Nephron (organoid): Measurements from ENCODE around the gene UBC.
A peak's percentile ranks its signal among the peaks of the same experiment; 100 is the strongest.

Source experiments
- H3K27ac Mint-ChIP-seq, 3 experiments: 2 replicates each; pipeline ENCODE4 v1.8.0; 2020; ENCODE audit warnings: mixed read lengths in 3 of 3, mild to moderate bottlenecking in 2 of 3, moderate library complexity in 1 of 3
- H3K27me3 Mint-ChIP-seq: 2 replicates; pipeline ENCODE4 v1.8.0; 2021; ENCODE audit warnings: low read depth, mild to moderate bottlenecking, moderate library complexity, mixed read lengths
- H3K36me3 Mint-ChIP-seq: 2 replicates; pipeline ENCODE4 v1.8.0; 2020; ENCODE audit warnings: low read depth, mixed read lengths
- H3K4me1 Mint-ChIP-seq: 2 replicates; pipeline ENCODE4 v1.8.0; 2020; ENCODE audit warnings: mixed read lengths
- H3K4me3 Mint-ChIP-seq, 3 experiments: 2 replicates each; pipeline ENCODE4 v1.8.0; 2020; ENCODE audit warnings: mild to moderate bottlenecking in 3 of 3, mixed read lengths in 3 of 3, moderate library complexity in 2 of 3
- H3K9me3 Mint-ChIP-seq: 2 replicates; pipeline ENCODE4 v1.8.0; 2020; ENCODE audit warnings: mixed read lengths
- TF ChIP-seq, protein P1 (sequence below), 3 experiments: fragments of 200-600 bp; sonication (generic); IDR thresholded peaks; one replicate each; pipeline ENCODE4 v1.5.0; 2021; ENCODE audit warnings: antibody characterized with exemption in 3 of 3; ENCODE audit not compliant: unreplicated experiment in 3 of 3

UBC gene

DNA sequence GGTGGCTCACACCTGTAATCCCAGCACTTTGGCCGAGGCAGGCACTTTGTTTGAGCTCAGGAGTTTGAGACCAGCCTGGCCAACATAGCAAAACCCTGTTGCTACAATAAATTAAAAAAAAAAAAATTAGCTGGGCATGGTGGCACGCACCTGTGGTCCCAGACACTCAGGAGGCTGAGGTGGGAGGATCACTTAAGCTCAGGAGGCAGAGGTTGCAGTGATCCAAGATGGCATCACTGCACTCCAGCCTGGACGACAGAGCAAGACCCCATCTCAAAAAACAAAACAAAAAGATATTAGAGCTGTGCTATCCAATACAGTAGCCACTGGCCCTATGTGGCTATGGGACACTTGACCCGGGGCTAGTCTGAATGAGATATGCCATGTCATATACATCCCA lies 43.9 kb downstream of the UBC start:
- Mint-ChIP-seq H3K36me3 (no peaks in the 10 kb centered on the region), H3K4me3 (no peak overlapping the region), H3K9me3 (no peaks in the 10 kb centered on the region), H3K27me3 (peaks cover 20% of the 10 kb centered on the region), H3K4me1 (peaks cover 7% of the 10 kb centered on the region), H3K27ac (no peak overlapping the region)
- TF ChIP-seq, protein P1, sequence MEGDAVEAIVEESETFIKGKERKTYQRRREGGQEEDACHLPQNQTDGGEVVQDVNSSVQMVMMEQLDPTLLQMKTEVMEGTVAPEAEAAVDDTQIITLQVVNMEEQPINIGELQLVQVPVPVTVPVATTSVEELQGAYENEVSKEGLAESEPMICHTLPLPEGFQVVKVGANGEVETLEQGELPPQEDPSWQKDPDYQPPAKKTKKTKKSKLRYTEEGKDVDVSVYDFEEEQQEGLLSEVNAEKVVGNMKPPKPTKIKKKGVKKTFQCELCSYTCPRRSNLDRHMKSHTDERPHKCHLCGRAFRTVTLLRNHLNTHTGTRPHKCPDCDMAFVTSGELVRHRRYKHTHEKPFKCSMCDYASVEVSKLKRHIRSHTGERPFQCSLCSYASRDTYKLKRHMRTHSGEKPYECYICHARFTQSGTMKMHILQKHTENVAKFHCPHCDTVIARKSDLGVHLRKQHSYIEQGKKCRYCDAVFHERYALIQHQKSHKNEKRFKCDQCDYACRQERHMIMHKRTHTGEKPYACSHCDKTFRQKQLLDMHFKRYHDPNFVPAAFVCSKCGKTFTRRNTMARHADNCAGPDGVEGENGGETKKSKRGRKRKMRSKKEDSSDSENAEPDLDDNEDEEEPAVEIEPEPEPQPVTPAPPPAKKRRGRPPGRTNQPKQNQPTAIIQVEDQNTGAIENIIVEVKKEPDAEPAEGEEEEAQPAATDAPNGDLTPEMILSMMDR (IDR thresholded peaks at IDR 0.05; ENCODE audit: unreplicated experiment in 3 of 3): no peak

DNA sequence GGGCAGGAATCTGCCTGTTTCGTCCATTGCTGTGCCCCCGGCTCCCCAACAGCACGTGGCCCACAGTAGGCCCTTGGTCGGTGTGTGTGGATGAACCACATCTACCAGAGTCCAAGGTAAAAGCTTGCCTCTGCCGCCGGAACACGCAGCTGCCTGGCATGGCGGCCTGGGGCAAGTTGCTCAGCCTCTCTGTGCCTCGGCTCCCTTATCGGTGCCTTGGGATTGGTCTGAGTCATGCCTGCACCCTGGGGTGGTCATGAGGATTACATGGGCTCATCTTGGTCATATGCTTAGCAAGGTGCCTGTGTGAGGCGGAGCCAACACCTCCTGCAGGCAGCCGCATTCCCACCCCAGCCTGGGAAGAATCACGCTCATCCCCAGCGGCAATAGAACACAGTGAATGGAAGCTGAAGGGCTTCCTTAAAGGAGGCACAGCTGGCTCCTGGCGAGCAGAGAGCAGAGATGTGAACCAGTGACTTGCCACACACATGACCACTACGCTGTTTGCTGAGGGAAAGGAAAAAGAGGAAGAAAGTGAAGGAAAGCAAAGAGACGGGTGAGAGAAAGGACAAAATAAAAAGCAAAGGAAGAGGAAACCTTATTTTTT lies 45.3 kb downstream of the UBC start:
- TF ChIP-seq, protein P1 (IDR thresholded peaks at IDR 0.05; ENCODE audit: unreplicated experiment in 3 of 3): no peak
- Mint-ChIP-seq H3K9me3 (no peaks in the 10 kb centered on the region), H3K4me1 (peaks cover 6% of the 10 kb centered on the region), H3K36me3 (no peaks in the 10 kb centered on the region), H3K27ac (no peak overlapping the region), H3K27me3 (peaks cover 21% of the 10 kb centered on the region), H3K4me3 (no peak overlapping the region)

DNA sequence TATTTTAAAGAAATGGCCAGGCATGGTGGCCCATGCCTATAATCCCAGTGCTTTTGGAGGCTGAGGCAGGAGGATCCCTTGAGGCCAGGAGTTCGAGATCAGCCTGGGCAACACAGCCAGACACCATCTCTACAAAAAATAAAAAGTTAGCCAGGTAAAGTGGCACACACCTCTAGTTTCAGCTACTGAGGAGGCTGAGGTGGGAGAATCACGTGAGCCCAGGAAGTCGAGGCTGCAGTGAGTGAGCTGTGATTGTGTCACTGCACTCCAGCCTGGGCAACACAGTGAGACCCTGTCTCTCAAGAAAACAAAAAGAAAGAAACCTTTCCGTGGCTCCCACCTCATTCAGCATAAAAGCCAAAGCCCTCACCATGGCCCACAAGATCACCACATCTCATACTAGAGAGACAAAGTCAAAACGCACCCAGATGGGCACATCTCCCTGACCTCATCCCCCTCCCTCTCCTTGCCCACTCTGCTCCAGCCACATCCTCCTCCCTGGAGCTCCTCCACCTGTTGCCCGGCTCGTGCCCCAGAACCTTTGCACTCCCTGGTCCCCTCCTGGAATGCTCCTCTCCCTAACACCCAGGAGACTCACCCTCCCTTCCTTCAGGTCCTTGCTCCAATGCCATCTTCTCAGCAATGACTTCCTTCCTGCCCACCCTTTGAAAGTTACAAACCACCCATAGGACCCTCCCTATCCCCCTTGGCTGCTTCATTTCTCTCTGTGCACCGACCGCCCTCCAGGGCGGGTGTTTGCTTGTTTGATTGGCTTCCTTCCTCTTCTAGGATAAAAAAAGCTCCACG lies 46.0 kb downstream of the UBC start:
- no peaks in the 10 kb centered on the region for H3K36me3 Mint-ChIP-seq
- H3K4me3 Mint-ChIP-seq: no peak overlapping the region
- H3K4me1 Mint-ChIP-seq: peaks cover 8% of the 10 kb centered on the region
- no peak overlapping the region for H3K27ac Mint-ChIP-seq
- TF ChIP-seq, protein P1 (IDR thresholded peaks at IDR 0.05; ENCODE audit: unreplicated experiment in 3 of 3): no peak
- peaks cover 19% of the 10 kb centered on the region for H3K27me3 Mint-ChIP-seq
- no peaks in the 10 kb centered on the region for H3K9me3 Mint-ChIP-seq

DNA sequence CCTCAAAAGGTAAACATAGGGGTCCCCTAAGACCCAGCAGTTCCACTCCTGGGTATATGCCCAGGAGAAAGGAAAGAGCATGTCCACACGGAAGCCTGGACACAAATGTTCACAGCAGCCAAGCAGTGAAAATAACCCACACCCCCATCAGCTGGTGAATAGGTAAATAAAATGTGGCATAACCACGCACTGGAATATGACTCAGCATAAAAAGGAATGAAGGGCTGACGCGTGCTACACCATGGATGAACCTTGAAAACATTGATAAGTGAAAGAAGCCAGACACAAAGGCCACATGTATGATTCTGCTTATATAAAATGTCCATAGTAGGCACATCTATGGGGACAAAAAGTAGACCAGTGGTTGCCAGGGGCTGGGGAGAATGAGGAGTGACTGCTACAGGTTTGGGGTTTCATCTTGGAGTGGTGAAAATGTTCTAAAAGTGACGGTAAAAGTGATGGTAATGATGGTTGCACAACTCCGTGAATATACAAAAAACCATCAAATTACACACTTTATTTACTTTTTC lies 47.0 kb downstream of the UBC start:
- Mint-ChIP-seq H3K4me3 (no peak overlapping the region), H3K9me3 (no peaks in the 10 kb centered on the region), H3K27ac (no peak overlapping the region), H3K4me1 (peaks cover 13% of the 10 kb centered on the region), H3K27me3 (peaks cover 19% of the 10 kb centered on the region), H3K36me3 (no peaks in the 10 kb centered on the region)
- TF ChIP-seq, protein P1 (IDR thresholded peaks at IDR 0.05; ENCODE audit: unreplicated experiment in 3 of 3): no peak

DNA sequence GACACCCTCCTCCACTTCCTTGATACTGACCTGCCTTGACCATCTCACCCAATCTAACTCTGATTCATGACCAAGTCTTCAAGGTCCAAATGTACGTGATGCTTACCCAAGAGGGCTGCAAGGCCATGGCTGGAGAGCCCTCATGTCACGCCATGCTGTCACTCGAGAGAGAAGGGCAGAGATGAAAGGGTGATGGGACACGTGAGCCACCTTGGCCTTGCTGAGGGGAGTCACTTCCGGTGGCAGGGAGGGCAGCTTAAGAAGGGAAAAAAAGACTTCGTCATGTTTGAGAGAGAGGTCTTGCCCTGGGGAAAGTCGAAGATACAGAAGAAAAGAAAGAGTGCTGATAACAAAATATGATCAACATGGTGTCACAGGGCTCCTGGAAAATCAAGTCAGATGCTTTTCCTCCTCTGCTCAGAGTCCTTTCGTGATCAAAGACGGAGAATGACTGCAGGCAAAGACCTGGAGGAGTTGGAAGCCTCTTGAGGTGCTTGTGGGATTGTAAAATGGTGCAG lies 47.5 kb downstream of the UBC start:
- Mint-ChIP-seq H3K4me1 (peaks cover 16% of the 10 kb centered on the region), H3K36me3 (no peaks in the 10 kb centered on the region), H3K4me3 (peak overlapping the region in 1 of 3 experiments; percentile 10), H3K27ac (no peak overlapping the region), H3K9me3 (no peaks in the 10 kb centered on the region), H3K27me3 (peaks cover 19% of the 10 kb centered on the region)
- TF ChIP-seq, protein P1 (IDR thresholded peaks at IDR 0.05; ENCODE audit: unreplicated experiment in 3 of 3): no peak
